Skeletal muscle tissue (tissue), 4 donors: ENCODE data around the gene YLPM1. TPM values are rescaled to one million over a fixed set of nuclear protein-coding genes. Genes with fewer than 3 reads are reported as not detected.
A peak's percentile ranks its signal among the peaks of the same experiment; 100 is the strongest.

ENCODE experiments used
- H3K27ac ChIP-seq: one replicate; pipeline ENCODE4 v1.7.0; 2013; ENCODE audit warnings: mild to moderate bottlenecking, low read depth, low read length, inconsistent platforms
- H3K27me3 ChIP-seq, 3 donors: one replicate each; pipeline ENCODE4 v1.7.0; 2013; ENCODE audit warnings: low read length in 3 of 3; ENCODE audit not compliant: control insufficient read depth in 3 of 3, insufficient read depth in 3 of 3
- H3K36me3 ChIP-seq, 3 donors: one replicate each; pipeline ENCODE4 v1.7.0; 2013; ENCODE audit warnings: low read length in 3 of 3; ENCODE audit not compliant: control insufficient read depth in 3 of 3, insufficient read depth in 3 of 3
- H3K4me1 ChIP-seq, 3 donors: one replicate each; pipeline ENCODE4 v1.7.0; 2013; ENCODE audit warnings: low read length in 3 of 3, mild to moderate bottlenecking in 3 of 3; ENCODE audit not compliant: control insufficient read depth in 3 of 3, insufficient read depth in 3 of 3
- H3K4me3 ChIP-seq, 3 donors: one replicate each; pipeline ENCODE4 v1.7.0; 2013; ENCODE audit warnings: low read length in 3 of 3
- H3K9ac ChIP-seq, 3 donors: one replicate each; pipeline ENCODE4 v1.7.0; 2013; ENCODE audit warnings: low read length in 3 of 3, mild to moderate bottlenecking in 3 of 3, moderate library complexity in 2 of 3, low read depth in 1 of 3
- H3K9me3 ChIP-seq, 3 donors: one replicate each; pipeline ENCODE4 v1.7.0; 2013; ENCODE audit warnings: low read length in 3 of 3; ENCODE audit not compliant: control insufficient read depth in 3 of 3
- total RNA-seq: library from RNA; depleted of rRNA; stranded (reverse); fragments of >200 nt; gene quantifications from one replicate; pipeline ENCODE4 v1.2.3, GENCODE V29; 2014
- donor health status: Osteomylitis.

Gene YLPM1
- total RNA-seq, 1 donor from 2014 or later = 49.6 TPM

DNA sequence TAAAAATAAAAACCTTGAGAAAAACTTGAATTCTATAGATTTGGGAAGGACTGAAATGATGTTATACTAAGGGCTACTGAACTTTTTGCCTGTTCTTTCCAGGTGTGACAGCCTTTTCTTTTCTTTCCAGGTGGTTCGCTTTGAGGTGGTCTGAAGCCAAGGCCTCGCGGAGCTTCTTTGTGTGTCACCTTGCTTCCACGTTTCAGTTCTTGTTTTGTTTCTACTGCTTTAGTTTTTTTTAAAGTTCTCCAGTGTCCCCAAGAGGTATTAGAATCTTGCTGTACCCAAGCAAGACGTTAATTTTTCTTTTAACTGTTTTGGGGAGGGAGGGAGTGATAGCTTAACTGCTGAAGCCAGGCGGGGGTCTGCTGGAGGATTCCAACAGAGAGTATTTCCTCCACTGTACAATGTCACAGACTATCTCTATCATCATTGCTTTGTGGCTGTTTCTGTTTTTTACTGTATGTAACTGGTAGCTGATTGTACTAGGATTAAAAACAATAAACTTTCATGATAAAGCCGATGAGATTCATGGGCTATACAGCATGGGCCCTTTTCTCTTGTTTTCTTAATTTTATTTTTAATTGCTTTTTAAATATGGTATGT, 72.6 kb downstream of the YLPM1 start:
- H3K4me3 ChIP-seq = no peak overlapping the region
- H3K9me3 ChIP-seq = no peaks in the 10 kb centered on the region
- H3K9ac ChIP-seq = no peak overlapping the region
- no peaks in the 10 kb centered on the region for H3K4me1 ChIP-seq
- no peak overlapping the region for H3K27ac ChIP-seq
- peaks cover 0 to 17% (median 16%) of the 10 kb centered on the region in 3 donors for H3K36me3 ChIP-seq
- no peaks in the 10 kb centered on the region for H3K27me3 ChIP-seq

GRCh38 chr14:74836251-74836960, 73.3 kb downstream of the YLPM1 start:
- Histone ChIP-seq H3K4me1 (no peaks in the 10 kb centered on the region), H3K4me3 (no peak overlapping the region), H3K27ac (no peak overlapping the region), H3K27me3 (no peaks in the 10 kb centered on the region), H3K9ac (no peak overlapping the region), H3K9me3 (no peaks in the 10 kb centered on the region), H3K36me3 (peaks cover 0 to 15% (median 10%) of the 10 kb centered on the region in 3 donors)

DNA sequence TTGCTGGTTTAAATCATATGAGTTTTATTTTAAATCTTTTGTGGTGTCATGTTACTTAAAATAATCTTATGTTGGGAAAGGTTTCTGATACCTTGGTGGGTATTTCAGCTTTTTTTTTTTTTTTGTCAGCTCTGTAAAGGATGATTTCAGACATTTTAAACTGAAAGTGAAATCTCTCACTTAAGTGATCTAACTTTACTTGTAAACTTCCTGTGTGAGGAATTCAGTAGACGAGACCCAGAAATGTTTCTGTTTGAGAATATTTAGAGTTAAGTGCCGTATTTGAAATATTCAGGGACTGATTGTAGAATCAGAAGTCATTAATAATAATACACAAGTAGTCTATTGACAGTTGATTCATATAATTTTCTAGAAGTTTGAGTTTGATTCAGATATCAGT, 75.0 kb downstream of the YLPM1 start:
- peak overlapping the region; percentile 18 for H3K27ac ChIP-seq

DNA sequence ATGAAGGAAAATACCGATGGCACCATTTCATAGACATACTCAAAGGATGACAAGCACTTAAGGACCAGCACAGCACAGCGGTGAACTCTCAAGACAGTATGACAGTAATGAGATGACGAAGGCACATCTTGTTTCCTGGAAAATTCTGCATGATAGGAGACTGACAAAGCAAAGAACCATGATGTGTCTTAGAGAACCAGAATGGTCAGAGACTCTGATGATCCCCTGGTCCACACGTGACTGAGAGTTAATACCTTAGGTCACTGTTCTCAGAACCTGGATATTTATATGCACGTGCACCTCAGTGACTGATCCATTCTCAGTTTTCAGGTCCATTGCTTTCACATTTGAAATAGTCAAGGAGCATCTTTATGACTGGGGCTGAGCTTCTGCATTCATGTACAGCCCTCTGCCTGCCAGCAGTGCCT, 77.5 kb downstream of the YLPM1 start:
- no peak overlapping the region for H3K9ac ChIP-seq
- H3K9me3 ChIP-seq = no peaks in the 10 kb centered on the region
- H3K27ac ChIP-seq = no peak overlapping the region
- no peak overlapping the region for H3K4me3 ChIP-seq
- H3K27me3 ChIP-seq = no peaks in the 10 kb centered on the region
- H3K36me3 ChIP-seq = peaks cover 0 to 12% (median 0%) of the 10 kb centered on the region in 3 donors
- peaks cover 0 to 2% (median 0%) of the 10 kb centered on the region in 3 donors for H3K4me1 ChIP-seq

More for the DNA sequence above, 75.0 kb downstream of the YLPM1 start:
- Histone ChIP-seq H3K9ac (no peak overlapping the region), H3K9me3 (no peaks in the 10 kb centered on the region), H3K4me3 (no peak overlapping the region), H3K36me3 (peaks cover 0 to 15% (median 8%) of the 10 kb centered on the region in 3 donors), H3K4me1 (no peaks in the 10 kb centered on the region), H3K27me3 (no peaks in the 10 kb centered on the region)

- Histone ChIP-seq H3K36me3 (peaks cover 0 to 8% (median 0%) of the 10 kb centered on the region in 3 donors), H3K9me3 (no peaks in the 10 kb centered on the region), H3K27me3 (no peaks in the 10 kb centered on the region), H3K27ac (no peak overlapping the region), H3K9ac (no peak overlapping the region), H3K4me3 (no peak overlapping the region), H3K4me1 (peaks cover 0 to 2% (median 0%) of the 10 kb centered on the region in 3 donors)
Observed at GRCh38 chr14:74841230-74842207, 78.4 kb downstream of the YLPM1 start.

DNA sequence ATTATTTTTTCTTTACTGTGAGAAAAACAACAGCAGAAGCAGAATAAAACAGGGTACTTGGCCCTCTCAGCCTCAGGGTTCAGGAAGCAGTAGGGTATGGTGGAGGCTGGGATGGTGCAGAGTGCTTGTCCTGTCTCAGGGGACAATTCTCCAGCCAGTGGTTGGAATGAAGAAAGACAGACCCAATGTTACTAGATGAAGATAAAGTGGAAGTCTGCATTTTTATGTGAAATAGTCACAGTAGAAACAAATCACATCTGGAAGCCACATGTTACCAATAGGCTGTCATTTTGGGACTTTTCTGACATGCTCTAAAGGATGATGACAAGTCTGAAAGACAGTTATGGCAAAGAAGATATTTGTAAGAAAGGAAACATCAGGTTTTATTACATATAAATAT, 80.5 kb downstream of the YLPM1 start:
- no peak overlapping the region for H3K4me3 ChIP-seq

DNA sequence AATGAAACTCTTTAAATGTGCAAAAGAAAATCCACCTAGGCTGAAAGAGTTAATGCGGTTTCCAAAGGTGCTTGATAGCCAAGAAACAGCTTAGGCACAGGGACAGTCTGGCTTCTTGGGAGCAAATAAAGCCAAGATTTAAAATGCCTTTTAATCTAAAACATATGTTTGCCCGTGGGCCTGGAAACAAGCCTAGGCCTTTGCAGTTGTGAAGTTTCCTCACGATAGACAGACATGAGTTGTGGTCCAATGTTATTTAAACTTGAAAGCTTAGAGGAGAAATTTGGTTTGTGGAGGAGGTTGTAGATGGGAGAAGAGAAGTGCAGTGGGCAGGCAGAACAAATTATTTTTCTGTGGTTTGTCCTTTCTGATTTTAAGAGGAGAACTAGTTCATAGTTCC, 83.1 kb downstream of the YLPM1 start:
- H3K4me1 ChIP-seq = peaks cover 0 to 2% (median 0%) of the 10 kb centered on the region in 3 donors
- H3K27me3 ChIP-seq = no peaks in the 10 kb centered on the region
- H3K36me3 ChIP-seq = peaks cover 0 to 3% (median 0%) of the 10 kb centered on the region in 3 donors
- H3K27ac ChIP-seq = no peak overlapping the region
- H3K9me3 ChIP-seq = no peaks in the 10 kb centered on the region
- H3K9ac ChIP-seq = no peak overlapping the region
- no peak overlapping the region for H3K4me3 ChIP-seq

More for the DNA sequence above, 80.5 kb downstream of the YLPM1 start:
- H3K4me1 ChIP-seq = peaks cover 0 to 2% (median 0%) of the 10 kb centered on the region in 3 donors
- no peaks in the 10 kb centered on the region for H3K27me3 ChIP-seq
- H3K9ac ChIP-seq = no peak overlapping the region
- H3K27ac ChIP-seq = no peak overlapping the region
- peaks cover 0 to 8% (median 0%) of the 10 kb centered on the region in 3 donors for H3K36me3 ChIP-seq
- no peaks in the 10 kb centered on the region for H3K9me3 ChIP-seq

DNA sequence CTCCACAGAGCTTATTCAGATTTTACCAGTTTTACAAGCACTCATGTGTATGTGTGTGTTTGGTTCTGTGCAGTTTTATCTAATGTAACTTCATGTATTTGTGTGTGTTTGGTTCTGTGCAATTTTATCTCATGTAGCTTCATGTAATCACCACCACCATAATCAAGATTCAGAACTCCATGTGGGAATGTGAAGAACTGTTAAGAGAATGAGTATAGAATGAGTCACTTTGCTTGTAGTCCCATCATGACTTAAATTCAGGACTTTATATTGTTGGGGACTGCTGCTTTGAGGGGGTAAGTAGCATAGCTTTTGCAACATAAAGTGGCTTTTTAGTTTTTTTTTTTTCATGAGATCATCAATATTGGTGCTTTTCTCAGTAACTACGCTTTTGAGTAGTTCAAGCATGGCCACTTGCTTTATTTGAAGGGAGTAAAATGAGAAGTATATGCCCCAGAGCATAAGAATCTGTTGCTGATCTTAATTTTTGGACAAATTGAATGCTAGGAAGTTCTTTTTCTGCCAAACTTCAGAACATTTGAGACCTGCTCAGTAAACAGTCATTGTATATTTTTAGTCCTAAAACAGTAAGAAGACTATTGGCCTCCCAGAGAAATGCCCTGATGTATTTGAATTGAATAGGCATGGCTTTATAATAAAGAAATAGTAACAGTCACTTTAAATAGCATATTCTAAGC, 84.0 kb downstream of the YLPM1 start:
- Histone ChIP-seq H3K4me3 (no peak overlapping the region), H3K36me3 (no peaks in the 10 kb centered on the region), H3K9me3 (no peaks in the 10 kb centered on the region), H3K27ac (no peak overlapping the region), H3K4me1 (peaks cover 0 to 2% (median 0%) of the 10 kb centered on the region in 3 donors), H3K27me3 (no peaks in the 10 kb centered on the region), H3K9ac (no peak overlapping the region)

GRCh38 chr14:74848768-74849167, 85.7 kb downstream of the YLPM1 start:
- H3K27ac ChIP-seq = no peak overlapping the region
- no peak overlapping the region for H3K4me3 ChIP-seq
- no peaks in the 10 kb centered on the region for H3K27me3 ChIP-seq
- no peak overlapping the region for H3K9ac ChIP-seq
- H3K4me1 ChIP-seq = peaks cover 0 to 4% (median 2%) of the 10 kb centered on the region in 3 donors
- H3K36me3 ChIP-seq = no peaks in the 10 kb centered on the region
- H3K9me3 ChIP-seq = no peaks in the 10 kb centered on the region
